ENCODE measurements around the gene IFT88. TPM values are rescaled to one million over a fixed set of nuclear protein-coding genes. Genes with fewer than 3 reads are reported as not detected.
"Not testable (repeated sequence)": the region's sequence is repeated elsewhere in the genome, so short reads cannot be mapped to it uniquely, and the experiment has no call there.

The IFT88 gene
- polyA plus RNA-seq, 3 donors: 2.9 to 4.5 (median 4.1) TPM

GRCh38 chr13:20676213-20676612 lies 109.3 kb downstream of the IFT88 start:
- peaks cover 11 to 12% of the 10 kb centered on the region in 2 donors for H3K36me3 Mint-ChIP-seq
- H3K4me1 Mint-ChIP-seq: peaks cover 2% of the 10 kb centered on the region

DNA sequence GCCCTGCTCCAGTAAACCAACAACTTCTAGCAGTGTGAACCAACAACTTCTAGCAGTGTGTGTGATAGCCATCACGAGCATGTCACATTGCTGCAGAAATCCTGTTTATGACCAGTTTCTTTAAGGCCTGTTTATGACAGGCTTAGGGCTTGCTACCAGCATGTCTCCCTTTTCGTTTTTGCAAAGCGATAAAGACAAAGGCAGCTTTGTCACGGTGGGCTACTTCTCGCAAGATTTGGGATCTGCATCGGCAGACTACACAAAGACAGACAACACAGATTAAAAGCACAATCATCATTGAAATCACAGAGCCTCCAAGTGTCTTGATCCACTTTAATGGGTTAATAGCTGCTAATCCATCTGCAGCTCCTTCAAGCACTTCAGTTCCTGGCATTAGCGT lies 111.6 kb downstream of the IFT88 start:
- H3K27me3 Mint-ChIP-seq (ENCODE audit: low read depth in 3 of 3); H3K27ac ChIP-seq (ENCODE audit: low read depth in 1 of 2, low read length in 2 of 2); H3K4me3 ChIP-seq (replicated peaks in 1 of 3; ENCODE audit: low read depth in 2 of 3, low read length in 3 of 3); H3K4me1 ChIP-seq (ENCODE audit: control insufficient read depth in 1 of 2, insufficient read depth in 2 of 2, low read length in 2 of 2); H3K4me1 Mint-ChIP-seq; DNase-seq; H3K9me3 Mint-ChIP-seq; H3K27me3 ChIP-seq (ENCODE audit: control insufficient read depth in 2 of 2, insufficient read depth in 2 of 2, low read length in 2 of 2); H3K36me3 Mint-ChIP-seq; H4K20me1 ChIP-seq (ENCODE audit: insufficient read depth, low read length); H2AFZ ChIP-seq (ENCODE audit: insufficient read depth, low read depth, low read length, poor library complexity, severe bottlenecking); H3K36me3 ChIP-seq (replicated peaks in 1 of 2; ENCODE audit: control insufficient read depth in 1 of 2, insufficient read depth in 2 of 2, low read length in 2 of 2); H3K4me2 ChIP-seq (replicated peaks; ENCODE audit: extremely low read depth, low read length, poor library complexity, severe bottlenecking); intact Hi-C loops (cut with micrococcal nuclease); H3K9ac ChIP-seq (ENCODE audit: insufficient read depth, low read length, poor library complexity, severe bottlenecking); H3K4me3 Mint-ChIP-seq; H3K27ac Mint-ChIP-seq; H3K79me2 ChIP-seq (ENCODE audit: insufficient read depth, low read length); H3K9me3 ChIP-seq (replicated peaks in 1 of 2; ENCODE audit: control insufficient read depth in 1 of 2, insufficient read depth in 1 of 2, low read length in 2 of 2): not testable (repeated sequence)
- 89% methylated on average over 6 of the region's 7 CpGs for WGBS (ENCODE audit: insufficient coverage)

More at GRCh38 chr13:20676213-20676612, 109.3 kb downstream of the IFT88 start:
- Histone ChIP-seq H3K36me3 (replicated peaks in 1 of 2; ENCODE audit: control insufficient read depth in 1 of 2, insufficient read depth in 2 of 2, low read length in 2 of 2) (no peaks in the 10 kb centered on the region), H3K27me3 (ENCODE audit: control insufficient read depth in 2 of 2, insufficient read depth in 2 of 2, low read length in 2 of 2) (no peaks in the 10 kb centered on the region), H3K27ac (ENCODE audit: low read depth in 1 of 2, low read length in 2 of 2) (no peak overlapping the region), H2AFZ (ENCODE audit: insufficient read depth, low read depth, low read length, poor library complexity, severe bottlenecking) (no peak overlapping the region), H3K79me2 (ENCODE audit: insufficient read depth, low read length) (no peaks in the 10 kb centered on the region), H3K4me2 (replicated peaks; ENCODE audit: extremely low read depth, low read length, poor library complexity, severe bottlenecking) (no peak overlapping the region), H3K4me3 (replicated peaks in 1 of 3; ENCODE audit: low read depth in 2 of 3, low read length in 3 of 3) (no peak overlapping the region), H3K9me3 (replicated peaks in 1 of 2; ENCODE audit: control insufficient read depth in 1 of 2, insufficient read depth in 1 of 2, low read length in 2 of 2) (no peaks in the 10 kb centered on the region), H4K20me1 (ENCODE audit: insufficient read depth, low read length) (no peaks in the 10 kb centered on the region), H3K9ac (ENCODE audit: insufficient read depth, low read length, poor library complexity, severe bottlenecking) (no peak overlapping the region), H3K4me1 (ENCODE audit: control insufficient read depth in 1 of 2, insufficient read depth in 2 of 2, low read length in 2 of 2) (no peaks in the 10 kb centered on the region)
- WGBS (ENCODE audit: insufficient coverage): no CpG with 5 or more reads among the region's 2 CpGs
- Mint-ChIP-seq H3K4me3 (no peak overlapping the region), H3K9me3 (no peaks in the 10 kb centered on the region), H3K27me3 (ENCODE audit: low read depth in 3 of 3) (no peaks in the 10 kb centered on the region), H3K27ac (no peak overlapping the region)
- intact Hi-C loops (cut with micrococcal nuclease): no loop called here
- no peak for DNase-seq
- no peak for TF ChIP-seq CTCF (IDR thresholded peaks at IDR 0.05)
